Fibroblast of the aortic adventitia (primary cell): ENCODE measurements around the gene IQGAP3. TPM values are rescaled to one million over a fixed set of nuclear protein-coding genes. Genes with fewer than 3 reads are reported as not detected.

Experiments used
- DNase-seq: peaks from one replicate; pipeline ENCODE4 v3.0.0-alpha.2; 2010; ENCODE audit warnings: low read depth
- H3K4me3 ChIP-seq: 2 replicates; pipeline ENCODE4 v1.5.1; 2011; ENCODE audit warnings: low read depth, mild to moderate bottlenecking, control low read depth, low read length, moderate library complexity
- CTCF ChIP-seq: IDR thresholded peaks from 2 replicates; pipeline ENCODE4 v1.5.1; 2011; ENCODE audit warnings: mild to moderate bottlenecking, low read length, control low read depth, inconsistent platforms; ENCODE audit not compliant: insufficient read depth
- total RNA-seq: library from RNA; depleted of rRNA; stranded (reverse); fragments of >200 nt; gene quantifications from 2 replicates; pipeline ENCODE4 v1.2.3, GENCODE V29; 2012; ENCODE audit warnings: low replicate concordance

The IQGAP3 gene
- total RNA-seq, 1 donor, result 28.7 TPM

- no peak for DNase-seq
These were observed 82.5 kb downstream of the IQGAP3 start for GRCh38 chr1:156489935-156490293.

GRCh38 chr1:156489166-156489934 lies 83.0 kb downstream of the IQGAP3 start:
- H3K4me3 ChIP-seq, result peak overlapping the region; percentile 18
- no peak for DNase-seq
- TF ChIP-seq CTCF, result no peak

More at GRCh38 chr1:156489935-156490293, 82.5 kb downstream of the IQGAP3 start:
- no peak for TF ChIP-seq CTCF
- H3K4me3 ChIP-seq, result peak overlapping the region; percentile 18

- DNase-seq, result no peak
- TF ChIP-seq CTCF, result no peak
- H3K4me3 ChIP-seq, result no peak overlapping the region
These were observed 83.7 kb downstream of the IQGAP3 start for GRCh38 chr1:156488566-156489165.

- DNase-seq, result no peak
- H3K4me3 ChIP-seq, result no peak overlapping the region
- TF ChIP-seq CTCF, result no peak
These were observed 84.5 kb downstream of the IQGAP3 start for GRCh38 chr1:156487862-156488261.

- no peak for TF ChIP-seq CTCF
- no peak for DNase-seq
- H3K4me3 ChIP-seq, result no peak overlapping the region
These were observed 85.7 kb downstream of the IQGAP3 start for GRCh38 chr1:156486421-156487344.

- no peak for TF ChIP-seq CTCF
- H3K4me3 ChIP-seq, result no peak overlapping the region
- no peak for DNase-seq
These were observed 86.4 kb downstream of the IQGAP3 start for GRCh38 chr1:156485984-156486383.
